Neuronal stem cell (in vitro differentiated cells): ENCODE measurements around the gene CCDC195.

Experiments used
- DNase-seq: peaks from one replicate; pipeline ENCODE4 v3.0.0-alpha.2; 2013; ENCODE audit warnings: low spot score
- H2AFZ ChIP-seq: one replicate; pipeline ENCODE4 v1.6.1; 2013; ENCODE audit warnings: mild to moderate bottlenecking, low read length, inconsistent platforms
- H2AK5ac ChIP-seq: 2 replicates; pipeline ENCODE4 v1.6.1; 2013; ENCODE audit warnings: low read depth, mild to moderate bottlenecking, inconsistent platforms, low read length, moderate library complexity, mixed read lengths
- H2BK120ac ChIP-seq: 2 replicates; pipeline ENCODE4 v1.6.1; 2013; ENCODE audit warnings: low read depth, mild to moderate bottlenecking, inconsistent platforms, low read length, moderate library complexity, mixed read lengths
- H2BK12ac ChIP-seq: one replicate; pipeline ENCODE4 v1.6.1; 2013; ENCODE audit warnings: low read length, inconsistent platforms
- H2BK15ac ChIP-seq: 2 replicates; pipeline ENCODE4 v1.6.1; 2013; ENCODE audit warnings: mild to moderate bottlenecking, low read length, inconsistent platforms, mixed read lengths
- H2BK5ac ChIP-seq: one replicate; pipeline ENCODE4 v1.6.1; 2013; ENCODE audit warnings: inconsistent platforms, mild to moderate bottlenecking, low read length, moderate library complexity
- H3K14ac ChIP-seq: one replicate; pipeline ENCODE4 v1.6.1; 2013; ENCODE audit warnings: low read length, inconsistent platforms
- H3K18ac ChIP-seq: 2 replicates; pipeline ENCODE4 v1.6.1; 2013; ENCODE audit warnings: low read length, inconsistent platforms
- H3K23ac ChIP-seq: 2 replicates; pipeline ENCODE4 v1.6.1; 2013; ENCODE audit warnings: low read depth, mild to moderate bottlenecking, mixed read lengths, low read length, inconsistent platforms; ENCODE audit not compliant: poor library complexity
- H3K27ac ChIP-seq: replicated peaks from 3 replicates; pipeline ENCODE4 v1.5.1; 2013; ENCODE audit warnings: low read length, inconsistent platforms
- H3K27me3 ChIP-seq, 3 experiments: 2 replicates each; pipeline ENCODE4 v1.6.1; 2013; ENCODE audit warnings: low read length in 3 of 3, mild to moderate bottlenecking in 2 of 3, inconsistent platforms in 1 of 3, low read depth in 1 of 3, mixed read lengths in 1 of 3, moderate library complexity in 1 of 3; ENCODE audit not compliant: control insufficient read depth in 3 of 3, insufficient read depth in 3 of 3
- H3K36me3 ChIP-seq, 2 donors: replicated peaks in 1 of 2; 2 replicates each; pipeline ENCODE4 v1.6.1; 2013; ENCODE audit warnings: low read length in 2 of 2; ENCODE audit not compliant: control insufficient read depth in 2 of 2, insufficient read depth in 2 of 2
- H3K4ac ChIP-seq: 2 replicates; pipeline ENCODE4 v1.6.1; 2013; ENCODE audit warnings: inconsistent platforms, mild to moderate bottlenecking, low read length, moderate library complexity
- H3K4me1 ChIP-seq, 2 donors: 1 replicate in 1 of 2; 2 replicates in 1 of 2; pipeline ENCODE4 v1.6.1; 2013; ENCODE audit warnings: low read length in 2 of 2, low read depth in 1 of 2; ENCODE audit not compliant: control insufficient read depth in 2 of 2, insufficient read depth in 1 of 2
- H3K4me2 ChIP-seq: one replicate; pipeline ENCODE4 v1.6.1; 2013; ENCODE audit warnings: mild to moderate bottlenecking, low read length, inconsistent platforms; ENCODE audit not compliant: insufficient read depth, poor library complexity, severe bottlenecking
- H3K4me3 ChIP-seq, 2 donors: 2 replicates each; pipeline ENCODE4 v1.5.1; 2013; ENCODE audit warnings: low read length in 2 of 2, mild to moderate bottlenecking in 2 of 2, inconsistent platforms in 1 of 2, moderate library complexity in 1 of 2
- H3K79me1 ChIP-seq: one replicate; pipeline ENCODE4 v1.6.1; 2013; ENCODE audit warnings: low read depth, mild to moderate bottlenecking, inconsistent platforms, low read length, moderate library complexity
- H3K9ac ChIP-seq: one replicate; pipeline ENCODE4 v1.6.1; 2013; ENCODE audit warnings: mild to moderate bottlenecking, low read depth, low read length, inconsistent platforms; ENCODE audit not compliant: poor library complexity
- H3K9me3 ChIP-seq, 2 donors: replicated peaks in 1 of 2; 2 replicates each; pipeline versions ENCODE3 to v1.6.1; 2013; ENCODE audit warnings: low read length in 2 of 2, mild to moderate bottlenecking in 2 of 2, inconsistent platforms in 1 of 2, low read depth in 1 of 2, mixed read lengths in 1 of 2, moderate library complexity in 1 of 2; ENCODE audit not compliant: control insufficient read depth in 2 of 2, insufficient read depth in 1 of 2
- H4K8ac ChIP-seq: one replicate; pipeline ENCODE4 v1.6.1; 2013; ENCODE audit warnings: low read depth, mild to moderate bottlenecking, inconsistent platforms, low read length, moderate library complexity
- H4K91ac ChIP-seq: one replicate; pipeline ENCODE4 v1.6.1; 2013; ENCODE audit warnings: low read length, low read depth, mild to moderate bottlenecking, inconsistent platforms; ENCODE audit not compliant: poor library complexity
- WGBS, 2 donors: extraction: QIAGEN DNeasy Blood & Tissue Kit; methylation state at CpG; one replicate each; pipeline ENCODE4 v1.1.7; 2013; ENCODE audit warnings: missing lambda C conversion rate in 2 of 2, mixed read lengths in 1 of 2; ENCODE audit not compliant: insufficient read length in 2 of 2, insufficient replicate concordance in 1 of 2; ENCODE audit errors: extremely low coverage in 2 of 2; 5-methylcytosine and 5-hydroxymethylcytosine counted together

CCDC195 gene

DNA sequence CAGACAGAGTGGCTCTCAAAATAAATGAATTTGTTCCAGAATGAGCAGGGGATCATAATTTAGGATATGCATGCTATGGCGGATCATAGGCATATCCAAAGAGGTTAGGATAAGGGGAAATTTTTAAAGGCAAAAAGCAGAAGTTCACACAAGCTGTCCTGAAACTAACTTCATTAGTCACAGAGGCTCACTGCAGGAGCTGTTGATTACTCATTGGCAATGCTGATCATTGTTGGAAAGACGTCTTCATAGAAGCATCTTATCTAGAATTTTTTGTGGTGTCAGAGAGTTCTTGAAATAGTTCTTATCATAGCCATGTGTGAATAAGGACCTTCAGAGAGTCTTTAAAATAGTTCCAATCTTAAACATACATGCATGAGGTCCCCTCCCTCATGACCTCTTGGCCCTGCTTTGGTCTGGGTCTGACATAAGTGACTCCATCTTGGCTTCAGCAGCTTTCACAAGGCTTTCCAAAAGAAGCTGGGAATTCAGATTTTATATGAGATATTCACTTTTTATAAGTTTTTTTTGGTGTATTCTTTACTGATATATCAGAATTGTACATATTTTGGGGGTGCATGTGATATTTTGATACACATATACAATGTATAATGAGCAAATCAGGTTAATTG is 7.5 kb upstream of the CCDC195 start:
- H2AFZ ChIP-seq = no peak overlapping the region
- no peak overlapping the region for H3K4me2 ChIP-seq
- no peaks in the 10 kb centered on the region for H3K27me3 ChIP-seq
- no peak overlapping the region for H3K9ac ChIP-seq
- no peak overlapping the region for H2AK5ac ChIP-seq
- no peak overlapping the region for H3K18ac ChIP-seq
- H3K36me3 ChIP-seq = no peaks in the 10 kb centered on the region
- H3K27ac ChIP-seq = no peak overlapping the region
- H2BK5ac ChIP-seq = no peak overlapping the region
- H4K91ac ChIP-seq = no peak overlapping the region
- H3K4me3 ChIP-seq = no peak overlapping the region
- WGBS, 2 donors = no CpG with 5 or more reads among the region's 2 CpGs
- H2BK15ac ChIP-seq = no peak overlapping the region
- H3K23ac ChIP-seq = no peak overlapping the region
- no peak overlapping the region for H2BK120ac ChIP-seq
- H3K9me3 ChIP-seq = peaks cover 0 to 5% of the 10 kb centered on the region in 2 donors
- H3K4ac ChIP-seq = no peak overlapping the region
- no peak overlapping the region for H2BK12ac ChIP-seq
- no peak overlapping the region for H4K8ac ChIP-seq
- no peak for DNase-seq
- H3K79me1 ChIP-seq = no peaks in the 10 kb centered on the region
- H3K14ac ChIP-seq = no peak overlapping the region
- H3K4me1 ChIP-seq = no peaks in the 10 kb centered on the region

DNA sequence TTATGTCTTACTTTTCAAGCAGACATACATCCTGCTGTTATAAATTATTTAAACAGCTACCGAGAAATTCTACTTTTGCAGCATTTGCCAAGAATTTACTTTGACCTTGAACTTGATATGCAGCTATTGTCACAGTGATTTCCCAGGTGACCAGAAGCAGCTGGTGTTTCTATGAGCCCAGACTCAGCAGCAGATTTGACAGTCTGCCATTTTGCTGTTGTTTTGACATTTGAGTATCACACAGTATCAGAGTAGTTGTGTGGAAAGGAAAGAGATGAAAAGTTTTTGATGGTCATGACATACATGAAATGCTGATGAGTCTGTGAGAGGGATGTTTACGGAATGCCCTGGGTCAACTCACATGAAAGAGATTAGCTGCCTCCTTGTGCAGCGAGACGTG is 6.6 kb upstream of the CCDC195 start:
- Histone ChIP-seq H3K27me3 (no peaks in the 10 kb centered on the region), H2BK120ac (no peak overlapping the region), H3K4ac (no peak overlapping the region), H3K27ac (no peak overlapping the region), H3K9me3 (peaks cover 0 to 3% of the 10 kb centered on the region in 2 donors), H2BK15ac (no peak overlapping the region), H3K18ac (no peak overlapping the region), H3K4me3 (no peak overlapping the region), H2BK5ac (no peak overlapping the region), H2AK5ac (no peak overlapping the region), H3K36me3 (no peaks in the 10 kb centered on the region), H2AFZ (no peak overlapping the region), H2BK12ac (no peak overlapping the region), H3K14ac (no peak overlapping the region), H3K23ac (no peak overlapping the region), H3K79me1 (no peaks in the 10 kb centered on the region), H3K4me1 (no peaks in the 10 kb centered on the region), H4K91ac (no peak overlapping the region), H4K8ac (no peak overlapping the region), H3K9ac (no peak overlapping the region), H3K4me2 (no peak overlapping the region)
- DNase-seq = no peak
- no CpG with 5 or more reads among the region's 4 CpGs for WGBS, 2 donors

- Histone ChIP-seq H3K4me2 (no peak overlapping the region), H3K9ac (no peak overlapping the region), H4K8ac (no peak overlapping the region), H2BK5ac (no peak overlapping the region), H3K18ac (no peak overlapping the region), H2AK5ac (no peak overlapping the region), H3K79me1 (no peaks in the 10 kb centered on the region), H3K14ac (no peak overlapping the region), H3K4me1 (no peaks in the 10 kb centered on the region), H2BK12ac (no peak overlapping the region), H2BK15ac (no peak overlapping the region), H3K27ac (no peak overlapping the region), H3K23ac (no peak overlapping the region), H3K4ac (no peak overlapping the region), H2BK120ac (no peak overlapping the region), H3K27me3 (no peaks in the 10 kb centered on the region), H3K9me3 (peaks cover 0 to 3% of the 10 kb centered on the region in 2 donors), H4K91ac (no peak overlapping the region), H2AFZ (no peak overlapping the region), H3K36me3 (no peaks in the 10 kb centered on the region), H3K4me3 (no peak overlapping the region)
- DNase-seq = no peak
- WGBS, 2 donors = no CpG with 5 or more reads among the region's 3 CpGs
These were observed 6.1 kb upstream of the CCDC195 start for GRCh38 chr2:224722250-224722649.

- no peak overlapping the region for H2BK15ac ChIP-seq
- no peak overlapping the region for H3K14ac ChIP-seq
- H3K27ac ChIP-seq = no peak overlapping the region
- H4K8ac ChIP-seq = no peak overlapping the region
- no peak overlapping the region for H3K18ac ChIP-seq
- no peaks in the 10 kb centered on the region for H3K36me3 ChIP-seq
- H3K9me3 ChIP-seq = no peaks in the 10 kb centered on the region
- no peak for DNase-seq
- H3K4me3 ChIP-seq = no peak overlapping the region
- WGBS, 2 donors = no CpG with 5 or more reads among the region's 2 CpGs
- no peaks in the 10 kb centered on the region for H3K4me1 ChIP-seq
- no peak overlapping the region for H2BK120ac ChIP-seq
- H3K4me2 ChIP-seq = no peak overlapping the region
- no peak overlapping the region for H2AFZ ChIP-seq
- H3K23ac ChIP-seq = no peak overlapping the region
- H4K91ac ChIP-seq = no peak overlapping the region
- no peak overlapping the region for H2AK5ac ChIP-seq
- no peak overlapping the region for H3K4ac ChIP-seq
- H3K27me3 ChIP-seq = no peaks in the 10 kb centered on the region
- H3K79me1 ChIP-seq = no peaks in the 10 kb centered on the region
- H2BK5ac ChIP-seq = no peak overlapping the region
- H2BK12ac ChIP-seq = no peak overlapping the region
- H3K9ac ChIP-seq = no peak overlapping the region
These were observed 756 bp upstream of the CCDC195 start for GRCh38 chr2:224716921-224717320.
